Pulmonary artery endothelial cell (primary cell): Measurements from ENCODE around the gene WFDC8. TPM values are rescaled to one million over a fixed set of nuclear protein-coding genes. Genes with fewer than 3 reads are reported as not detected.

Source experiments
- DNase-seq: peaks from one replicate; pipeline ENCODE4 v3.0.0-alpha.2; 2011; ENCODE audit warnings: low read depth, low spot score
- total RNA-seq: library from RNA; depleted of rRNA; stranded (reverse); fragments of >200 nt; gene quantifications from 2 replicates; pipeline ENCODE4 v1.2.3, GENCODE V29; 2014

WFDC8 gene
- total RNA-seq, 1 donor from 2014 or later: not detected

DNA sequence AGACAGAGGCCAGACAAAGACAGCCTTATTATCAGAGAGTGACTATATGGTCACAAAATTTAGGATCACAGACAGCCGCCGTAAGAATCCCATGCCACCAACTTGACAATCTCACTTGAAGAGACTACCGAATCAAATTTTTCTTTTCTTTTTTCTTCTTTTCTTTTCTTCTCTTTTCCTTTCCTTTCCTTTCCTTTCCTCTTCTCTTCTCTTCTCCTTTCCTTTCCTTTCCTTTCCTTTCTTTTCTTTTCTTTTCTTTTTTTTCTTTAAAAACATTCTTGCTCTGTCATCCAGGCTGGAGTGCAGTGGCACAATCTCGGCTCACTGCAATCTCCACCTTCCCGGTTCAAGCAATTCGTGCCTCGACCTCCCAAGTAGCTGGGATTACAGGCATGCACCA is 30.7 kb downstream of the WFDC8 start:
- no peak for DNase-seq

DNA sequence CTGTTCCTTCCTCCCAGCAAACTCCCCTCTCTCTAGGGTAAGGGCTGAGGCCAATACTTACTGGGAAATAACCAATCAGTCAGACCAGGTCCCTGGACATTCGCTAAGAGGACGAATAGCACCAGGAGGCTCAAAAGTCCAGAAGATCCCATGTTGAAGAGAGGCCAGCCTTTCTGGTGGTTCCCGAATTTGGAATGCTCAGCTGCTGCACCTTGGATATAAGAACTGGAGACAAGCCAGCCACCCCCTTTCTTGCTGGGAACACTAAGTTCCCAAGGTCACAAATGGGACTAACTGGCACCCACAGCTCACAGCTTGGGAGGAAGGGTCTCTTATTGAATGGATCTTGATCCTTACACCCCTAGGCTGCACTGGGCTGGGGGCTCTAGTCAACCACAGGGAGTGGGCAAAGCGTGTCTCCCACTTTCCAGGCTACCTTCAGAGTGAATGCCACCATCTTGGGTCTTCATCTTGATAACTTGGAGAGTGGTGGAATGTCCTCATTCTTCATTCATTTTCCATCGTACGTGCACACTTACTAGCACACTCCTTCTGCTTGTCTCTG is 31.8 kb downstream of the WFDC8 start, which contains the start of gene EPPIN:
Gene EPPIN (minus strand): TSS at position 196 of the 565 bp plus-strand sequence. CDS start 44 bp downstream, at position 152.
- DNase-seq: no peak

DNA sequence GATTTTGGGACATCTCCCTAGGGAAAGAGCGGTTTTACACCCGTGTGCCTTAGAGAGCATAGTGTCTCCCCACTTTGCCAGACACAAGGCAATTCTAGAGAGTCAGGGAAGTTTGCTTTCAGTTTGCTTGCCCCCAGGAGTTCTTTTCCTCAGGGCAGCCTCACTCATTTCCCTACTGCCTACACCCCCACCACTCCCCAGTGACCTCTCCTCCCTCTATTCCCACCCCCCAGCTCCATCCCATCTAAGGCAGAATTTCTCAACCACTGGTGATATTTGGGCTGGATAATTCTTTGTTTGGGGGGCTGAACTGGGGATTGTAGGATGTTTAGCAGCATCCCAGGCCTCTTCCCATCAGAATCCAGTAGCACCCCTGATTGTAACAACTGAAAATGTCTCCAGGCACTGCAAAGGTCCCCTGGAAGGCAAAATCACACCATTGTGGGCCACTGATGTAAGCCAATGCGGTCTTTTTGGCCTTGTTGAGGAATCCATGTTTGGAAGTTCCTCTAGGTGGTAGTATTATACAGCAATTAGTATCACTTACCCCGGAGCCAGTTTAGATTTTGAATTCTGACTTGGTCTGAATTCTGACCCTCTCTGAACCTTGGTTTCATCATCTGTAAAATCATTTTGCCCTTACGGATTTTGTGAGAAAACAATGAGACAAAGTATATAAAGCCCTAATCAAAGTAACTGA is 33.2 kb downstream of the WFDC8 start:
- no peak for DNase-seq

GRCh38 chr20:45545351-45545750 is 33.7 kb downstream of the WFDC8 start:
- DNase-seq: no peak

- no peak for DNase-seq
Observed at GRCh38 chr20:45539382-45539781, 39.7 kb downstream of the WFDC8 start, which contains the start of gene WFDC6. WFDC6 (minus strand) TSS chr20:45539482; CDS start chr20:45539407, 75 bp downstream.

- DNase-seq: no peak
Observed at GRCh38 chr20:45538209-45538799, 40.8 kb downstream of the WFDC8 start.

GRCh38 chr20:45527294-45527693 is 51.8 kb downstream of the WFDC8 start:
- DNase-seq: no peak

- DNase-seq: no peak
Observed at GRCh38 chr20:45523821-45524220, 55.3 kb downstream of the WFDC8 start.

DNA sequence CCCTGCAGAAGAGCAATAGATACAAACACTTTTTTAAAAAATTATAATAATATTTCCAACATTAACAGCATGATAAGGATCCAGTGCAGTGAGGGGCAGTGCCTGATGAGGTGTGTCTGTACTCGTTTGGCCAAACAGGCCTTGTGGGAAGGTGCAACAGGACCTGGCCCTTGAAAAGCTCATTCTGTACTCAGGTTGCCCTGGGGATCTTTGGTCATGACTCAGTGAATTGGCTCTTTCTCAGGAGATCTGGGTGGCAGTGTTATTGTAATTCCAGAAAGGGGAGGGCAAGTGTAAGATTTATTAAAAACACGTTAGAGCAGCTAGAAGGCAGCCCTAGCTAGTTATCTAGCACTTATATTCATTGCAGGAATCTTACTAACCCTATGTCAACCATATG is 60.8 kb downstream of the WFDC8 start:
- DNase-seq: no peak

- no peak for DNase-seq
Observed at GRCh38 chr20:45515147-45515913, 63.8 kb downstream of the WFDC8 start, which contains the start of gene SPINT3. SPINT3 (minus strand) TSS chr20:45515622; CDS start chr20:45515608, 14 bp downstream.

DNA sequence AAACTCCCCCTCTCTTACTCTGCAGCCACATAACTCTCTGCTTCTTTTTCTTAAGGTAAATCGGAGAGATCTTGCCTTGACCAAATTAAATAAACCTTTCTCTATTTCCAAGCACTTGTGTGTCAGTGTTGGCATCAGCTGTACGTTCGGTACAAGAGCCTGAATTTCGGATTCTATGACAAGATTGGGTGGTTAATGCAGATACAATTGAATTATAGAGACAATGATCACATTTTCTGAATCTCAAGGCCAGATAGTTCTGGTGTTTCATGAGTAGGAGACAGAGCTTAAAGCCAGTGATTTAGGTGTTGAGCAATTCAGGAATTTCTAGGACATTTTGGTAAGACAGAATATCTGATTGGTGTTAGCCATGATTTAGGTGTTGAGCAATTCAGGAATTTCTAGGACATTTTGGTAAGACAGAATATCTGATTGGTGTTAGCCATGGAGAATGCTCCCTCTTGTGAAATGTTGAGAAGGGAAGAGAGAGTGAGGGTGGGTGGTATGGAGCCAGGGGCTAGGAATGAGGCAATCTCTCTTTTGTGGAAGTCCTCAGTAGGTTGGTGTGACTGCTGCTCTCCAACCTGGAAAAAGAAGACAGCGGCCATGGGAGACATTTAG is 68.7 kb downstream of the WFDC8 start:
- no peak for DNase-seq

GRCh38 chr20:45509091-45509490 is 70.0 kb downstream of the WFDC8 start:
- no peak for DNase-seq

DNA sequence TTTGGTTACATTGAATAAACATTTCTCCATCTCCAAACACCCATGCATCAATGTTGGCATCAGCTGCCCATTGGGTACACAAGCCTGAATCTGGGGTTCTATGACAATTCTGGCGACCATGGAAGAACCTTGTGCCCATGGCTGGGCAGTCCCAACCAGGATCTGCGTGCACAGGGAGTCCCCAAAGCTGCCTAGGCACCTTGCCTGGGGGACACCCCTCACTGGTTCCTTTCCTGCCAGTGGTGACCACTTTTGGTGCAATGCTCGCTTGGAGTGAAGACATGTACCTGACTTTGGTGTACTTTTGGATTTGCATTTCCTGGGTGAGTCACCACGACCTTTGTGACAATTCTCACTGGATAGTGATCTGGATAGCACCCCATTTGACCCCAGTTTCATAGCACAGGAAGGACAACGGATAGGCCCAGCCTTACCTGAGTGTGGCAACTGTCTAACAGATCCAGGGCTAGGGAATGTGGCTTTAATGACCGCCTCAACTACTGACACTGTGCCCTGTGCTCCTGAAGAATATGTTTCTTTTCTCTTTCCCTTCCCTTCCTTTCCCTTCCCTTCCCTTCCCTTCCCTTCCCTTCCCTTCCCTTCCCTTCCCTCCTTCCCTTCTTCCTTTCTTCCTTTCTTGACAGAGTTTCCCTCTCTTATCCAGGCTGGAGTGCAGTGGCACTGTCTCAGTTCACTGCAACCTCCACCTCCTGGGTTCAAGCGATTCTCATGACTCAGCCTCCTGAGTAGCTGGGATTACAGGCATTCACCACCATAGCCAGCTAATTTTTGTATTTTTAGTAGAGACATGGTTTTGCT is 70.8 kb downstream of the WFDC8 start:
- no peak for DNase-seq

DNA sequence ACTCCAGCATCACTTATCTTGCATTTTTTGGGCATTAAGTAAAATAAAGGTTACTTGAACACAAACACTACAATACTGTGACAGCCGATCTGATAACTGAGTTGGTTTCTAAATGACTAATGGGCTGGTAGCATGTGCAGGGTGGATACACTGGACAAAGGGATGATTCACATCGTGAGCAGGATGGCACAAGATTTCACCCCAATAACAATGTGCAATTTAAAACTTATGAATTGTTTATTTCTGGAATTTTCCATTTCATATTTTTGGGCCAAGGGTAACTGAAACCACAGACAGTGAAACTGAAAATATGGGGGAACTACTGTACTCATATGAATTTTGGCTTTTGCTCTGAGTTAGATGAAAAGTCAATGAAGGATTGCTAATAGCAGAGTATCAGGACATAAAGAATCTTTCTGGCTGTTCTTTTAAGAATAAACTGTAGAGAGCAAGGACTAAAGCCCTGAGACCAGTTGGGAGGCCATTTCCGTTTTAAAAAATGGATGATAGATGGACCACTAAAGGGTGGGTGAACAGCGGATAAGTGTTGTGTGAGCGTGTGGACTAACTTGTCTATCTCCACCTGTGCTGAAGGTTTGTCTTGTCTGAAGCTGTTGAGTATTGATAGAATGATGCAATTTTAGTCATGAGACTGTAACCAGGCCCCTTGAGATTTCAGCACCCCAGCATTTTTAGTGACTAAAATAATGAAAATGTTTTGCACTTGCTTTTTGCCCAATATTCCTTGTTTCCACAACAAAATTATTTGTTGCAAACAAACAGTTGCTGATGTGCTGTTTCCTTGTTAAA is 71.9 kb downstream of the WFDC8 start:
- no peak for DNase-seq

- DNase-seq: no peak
Observed at GRCh38 chr20:45506398-45506797, 72.7 kb downstream of the WFDC8 start.

DNA sequence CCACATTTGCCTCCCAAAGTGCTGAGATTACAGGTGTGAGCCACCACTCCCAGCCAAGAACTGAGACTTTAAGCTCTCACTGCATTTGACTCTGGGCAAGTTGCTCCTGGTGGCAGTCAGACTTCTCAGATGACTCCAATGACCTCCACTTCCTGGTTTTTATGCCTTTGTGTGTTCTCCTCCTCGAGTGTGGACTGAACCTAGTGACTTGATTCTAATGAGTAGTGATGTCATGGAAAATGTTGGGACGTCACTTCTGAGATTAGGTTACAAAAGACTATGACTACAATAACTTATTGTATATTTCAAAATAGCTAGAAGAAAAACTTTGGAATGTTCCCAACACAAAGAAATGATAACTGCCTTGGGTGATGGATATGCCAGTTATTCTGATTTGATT is 75.7 kb downstream of the WFDC8 start:
- DNase-seq: no peak

DNA sequence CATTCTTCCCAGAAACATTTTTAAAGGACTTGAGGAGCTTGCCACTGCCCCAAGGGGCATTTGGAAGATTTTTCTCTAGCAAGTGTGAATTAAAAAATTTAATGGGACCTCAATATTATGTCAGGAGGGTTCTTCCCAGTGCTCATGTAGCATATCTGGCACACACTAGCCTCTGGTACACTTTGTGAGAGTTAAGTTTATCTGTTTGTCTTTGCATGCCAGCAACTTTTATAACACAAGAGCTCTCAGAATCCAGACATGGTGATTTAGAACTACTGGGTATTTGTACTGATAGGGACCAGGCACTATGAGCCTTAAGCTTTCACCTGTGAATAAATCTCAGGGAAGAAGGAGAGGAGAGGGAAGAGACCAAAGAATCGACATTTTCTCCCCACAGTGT is 76.5 kb downstream of the WFDC8 start:
- DNase-seq: no peak
